ENCODE measurements around the gene GPR137. TPM values are rescaled to one million over a fixed set of nuclear protein-coding genes. Genes with fewer than 3 reads are reported as not detected.

GPR137 gene
- total and polyA plus RNA-seq, 2 experiments from 2014 or later = 16.3 to 32.5 TPM

DNA sequence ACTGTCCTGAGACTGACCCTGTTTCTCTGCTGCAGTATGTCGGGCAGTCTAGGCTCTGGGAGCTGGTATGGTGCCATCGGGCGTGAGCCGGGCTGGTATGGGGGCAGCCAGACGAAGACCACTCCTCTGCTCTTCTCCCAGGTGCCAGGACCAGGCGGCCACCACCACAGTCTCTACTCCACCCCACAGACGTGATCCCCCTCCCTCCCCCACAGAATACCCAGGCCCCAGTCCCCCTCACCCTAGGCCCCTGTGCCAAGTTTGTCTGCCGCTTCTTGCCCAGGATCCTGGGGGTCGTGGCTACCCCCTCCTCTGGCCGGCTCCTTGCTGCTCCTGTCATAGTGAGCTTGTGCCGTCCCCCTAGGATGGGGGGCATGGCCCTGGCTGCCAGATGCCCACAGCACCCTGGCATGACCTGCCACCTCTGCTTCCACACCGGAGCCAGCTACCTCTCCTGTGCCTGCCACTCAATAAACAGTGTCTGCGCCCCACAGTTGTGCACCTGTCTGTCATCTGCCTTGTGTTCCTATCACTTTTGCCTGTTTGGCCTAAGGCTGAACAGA lies 3.4 kb downstream of the GPR137 start:
- Mint-ChIP-seq H3K4me3 (no peak overlapping the region; the same call in 2 of the 3 replicates), H3K4me1 (peaks cover 11% of the 10 kb centered on the region), H3K9me3 (no peaks in the 10 kb centered on the region; the same call in 1 of the 3 replicates), H3K27me3 (ENCODE audit: insufficient read depth, low read depth, poor library complexity) (peaks cover 57% of the 10 kb centered on the region), H3K27ac (no peak overlapping the region), H3K36me3 (ENCODE audit: low read depth) (no peaks in the 10 kb centered on the region; the same call in 2 of the 3 replicates)
- Histone ChIP-seq H3K9me2 (ENCODE audit: insufficient read depth) (no peaks in the 10 kb centered on the region), H2AFZ (no peak overlapping the region), H3K79me2 (replicated peaks; ENCODE audit: insufficient read depth) (no peaks in the 10 kb centered on the region), H3K36me3 (ENCODE audit: insufficient read depth) (no peaks in the 10 kb centered on the region), H3F3A (replicated peaks; ENCODE audit: low read depth) (peaks cover 9% of the 10 kb centered on the region; the same call in 1 of the 2 replicates), H3K4me2 (no peak overlapping the region), H4K20me1 (replicated peaks; ENCODE audit: insufficient read depth) (peaks cover 3% of the 10 kb centered on the region; the same call in 1 of the 2 replicates), H3K27me3 (ENCODE audit: insufficient read depth) (peaks cover 63% of the 10 kb centered on the region), H3K4me1 (ENCODE audit: insufficient read depth) (peaks cover 2% of the 10 kb centered on the region; the same call in 1 of the 2 replicates), H3K4me3 (no peak overlapping the region), H3K27ac (ENCODE audit: low read depth) (no peak overlapping the region)
- no peak for TF ChIP-seq STAT1 (IDR thresholded peaks at IDR 0.05; ENCODE audit: unreplicated experiment)
- TF ChIP-seq, protein P1, sequence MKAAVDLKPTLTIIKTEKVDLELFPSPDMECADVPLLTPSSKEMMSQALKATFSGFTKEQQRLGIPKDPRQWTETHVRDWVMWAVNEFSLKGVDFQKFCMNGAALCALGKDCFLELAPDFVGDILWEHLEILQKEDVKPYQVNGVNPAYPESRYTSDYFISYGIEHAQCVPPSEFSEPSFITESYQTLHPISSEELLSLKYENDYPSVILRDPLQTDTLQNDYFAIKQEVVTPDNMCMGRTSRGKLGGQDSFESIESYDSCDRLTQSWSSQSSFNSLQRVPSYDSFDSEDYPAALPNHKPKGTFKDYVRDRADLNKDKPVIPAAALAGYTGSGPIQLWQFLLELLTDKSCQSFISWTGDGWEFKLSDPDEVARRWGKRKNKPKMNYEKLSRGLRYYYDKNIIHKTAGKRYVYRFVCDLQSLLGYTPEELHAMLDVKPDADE (IDR thresholded peaks at IDR 0.05) = no peak
- TF ChIP-seq POLR2AphosphoS5 (IDR thresholded peaks at IDR 0.05; ENCODE audit: low read depth) = no peak
- TF ChIP-seq, protein P2, sequence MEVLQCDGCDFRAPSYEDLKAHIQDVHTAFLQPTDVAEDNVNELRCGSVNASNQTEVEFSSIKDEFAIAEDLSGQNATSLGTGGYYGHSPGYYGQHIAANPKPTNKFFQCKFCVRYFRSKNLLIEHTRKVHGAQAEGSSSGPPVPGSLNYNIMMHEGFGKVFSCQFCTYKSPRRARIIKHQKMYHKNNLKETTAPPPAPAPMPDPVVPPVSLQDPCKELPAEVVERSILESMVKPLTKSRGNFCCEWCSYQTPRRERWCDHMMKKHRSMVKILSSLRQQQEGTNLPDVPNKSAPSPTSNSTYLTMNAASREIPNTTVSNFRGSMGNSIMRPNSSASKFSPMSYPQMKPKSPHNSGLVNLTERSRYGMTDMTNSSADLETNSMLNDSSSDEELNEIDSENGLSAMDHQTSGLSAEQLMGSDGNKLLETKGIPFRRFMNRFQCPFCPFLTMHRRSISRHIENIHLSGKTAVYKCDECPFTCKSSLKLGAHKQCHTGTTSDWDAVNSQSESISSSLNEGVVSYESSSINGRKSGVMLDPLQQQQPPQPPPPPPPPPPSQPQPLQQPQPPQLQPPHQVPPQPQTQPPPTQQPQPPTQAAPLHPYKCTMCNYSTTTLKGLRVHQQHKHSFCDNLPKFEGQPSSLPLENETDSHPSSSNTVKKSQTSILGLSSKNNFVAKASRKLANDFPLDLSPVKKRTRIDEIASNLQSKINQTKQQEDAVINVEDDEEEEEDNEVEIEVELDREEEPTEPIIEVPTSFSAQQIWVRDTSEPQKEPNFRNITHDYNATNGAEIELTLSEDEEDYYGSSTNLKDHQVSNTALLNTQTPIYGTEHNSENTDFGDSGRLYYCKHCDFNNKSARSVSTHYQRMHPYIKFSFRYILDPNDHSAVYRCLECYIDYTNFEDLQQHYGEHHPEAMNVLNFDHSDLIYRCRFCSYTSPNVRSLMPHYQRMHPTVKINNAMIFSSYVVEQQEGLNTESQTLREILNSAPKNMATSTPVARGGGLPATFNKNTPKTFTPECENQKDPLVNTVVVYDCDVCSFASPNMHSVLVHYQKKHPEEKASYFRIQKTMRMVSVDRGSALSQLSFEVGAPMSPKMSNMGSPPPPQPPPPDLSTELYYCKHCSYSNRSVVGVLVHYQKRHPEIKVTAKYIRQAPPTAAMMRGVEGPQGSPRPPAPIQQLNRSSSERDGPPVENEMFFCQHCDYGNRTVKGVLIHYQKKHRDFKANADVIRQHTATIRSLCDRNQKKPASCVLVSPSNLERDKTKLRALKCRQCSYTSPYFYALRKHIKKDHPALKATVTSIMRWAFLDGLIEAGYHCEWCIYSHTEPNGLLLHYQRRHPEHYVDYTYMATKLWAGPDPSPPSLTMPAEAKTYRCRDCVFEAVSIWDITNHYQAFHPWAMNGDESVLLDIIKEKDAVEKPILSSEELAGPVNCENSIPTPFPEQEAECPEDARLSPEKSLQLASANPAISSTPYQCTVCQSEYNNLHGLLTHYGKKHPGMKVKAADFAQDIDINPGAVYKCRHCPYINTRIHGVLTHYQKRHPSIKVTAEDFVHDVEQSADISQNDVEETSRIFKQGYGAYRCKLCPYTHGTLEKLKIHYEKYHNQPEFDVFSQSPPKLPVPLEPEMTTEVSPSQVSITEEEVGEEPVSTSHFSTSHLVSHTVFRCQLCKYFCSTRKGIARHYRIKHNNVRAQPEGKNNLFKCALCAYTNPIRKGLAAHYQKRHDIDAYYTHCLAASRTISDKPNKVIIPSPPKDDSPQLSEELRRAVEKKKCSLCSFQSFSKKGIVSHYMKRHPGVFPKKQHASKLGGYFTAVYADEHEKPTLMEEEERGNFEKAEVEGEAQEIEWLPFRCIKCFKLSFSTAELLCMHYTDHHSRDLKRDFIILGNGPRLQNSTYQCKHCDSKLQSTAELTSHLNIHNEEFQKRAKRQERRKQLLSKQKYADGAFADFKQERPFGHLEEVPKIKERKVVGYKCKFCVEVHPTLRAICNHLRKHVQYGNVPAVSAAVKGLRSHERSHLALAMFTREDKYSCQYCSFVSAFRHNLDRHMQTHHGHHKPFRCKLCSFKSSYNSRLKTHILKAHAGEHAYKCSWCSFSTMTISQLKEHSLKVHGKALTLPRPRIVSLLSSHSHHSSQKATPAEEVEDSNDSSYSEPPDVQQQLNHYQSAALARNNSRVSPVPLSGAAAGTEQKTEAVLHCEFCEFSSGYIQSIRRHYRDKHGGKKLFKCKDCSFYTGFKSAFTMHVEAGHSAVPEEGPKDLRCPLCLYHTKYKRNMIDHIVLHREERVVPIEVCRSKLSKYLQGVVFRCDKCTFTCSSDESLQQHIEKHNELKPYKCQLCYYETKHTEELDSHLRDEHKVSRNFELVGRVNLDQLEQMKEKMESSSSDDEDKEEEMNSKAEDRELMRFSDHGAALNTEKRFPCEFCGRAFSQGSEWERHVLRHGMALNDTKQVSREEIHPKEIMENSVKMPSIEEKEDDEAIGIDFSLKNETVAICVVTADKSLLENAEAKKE (CRISPR knock-in tag; IDR thresholded peaks at IDR 0.05) = no peak
- TF ChIP-seq EZH2phosphoT487 (IDR thresholded peaks at IDR 0.05; ENCODE audit: unreplicated experiment) = no peak
- DNase-seq (ENCODE audit: low spot score) (no peak), ATAC-seq (no peak)

Data from GM23338 (cell line).